GM21360 (cell line): ENCODE measurements around the gene STK16.
"Not testable (repeated sequence)": the region's sequence is repeated elsewhere in the genome, so short reads cannot be mapped to it uniquely, and the experiment has no call there.

ENCODE experiments used
- ATAC-seq: cut with Tn5 transposase; IDR thresholded peaks from one replicate; pipeline ENCODE4 v1.9.1; 2021; ENCODE audit warnings: mild to moderate bottlenecking, moderate library complexity; ENCODE audit not compliant: unreplicated experiment

Gene STK16

GRCh38 chr2:219245148-219245898, at the start of gene STK16, which contains the start of gene GLB1L:
Gene STK16, plus strand, starts transcription at chr2:219245479. Its CDS starts 521 bp downstream, at chr2:219246000.
Gene GLB1L, minus strand, starts transcription at chr2:219245444. Its CDS starts 1,871 bp downstream, at chr2:219243573.
- ATAC-seq, result peak; percentile 78

- ATAC-seq, result no peak
These were observed 47.9 kb upstream of the STK16 start for GRCh38 chr2:219197388-219197787.

GRCh38 chr2:219198974-219199373, 46.3 kb upstream of the STK16 start:
- no peak for ATAC-seq

GRCh38 chr2:219199470-219200211, 45.6 kb upstream of the STK16 start:
- no peak for ATAC-seq

GRCh38 chr2:219200502-219201326, 44.6 kb upstream of the STK16 start:
- ATAC-seq, result not testable (repeated sequence)

GRCh38 chr2:219201331-219201730, 43.9 kb upstream of the STK16 start:
- ATAC-seq, result not testable (repeated sequence)

- ATAC-seq, result no peak
These were observed 40.7 kb upstream of the STK16 start for GRCh38 chr2:219204425-219205164.

- ATAC-seq, result no peak
These were observed 40.1 kb upstream of the STK16 start for GRCh38 chr2:219205165-219205538.

- no peak for ATAC-seq
These were observed 39.3 kb upstream of the STK16 start for GRCh38 chr2:219205981-219206327.

- ATAC-seq, result peak; percentile 95
These were observed 38.7 kb upstream of the STK16 start, which contains the start of gene ZFAND2B for GRCh38 chr2:219206328-219207133. Gene ZFAND2B, plus strand, starts transcription at chr2:219206782. Its CDS starts 206 bp downstream, at chr2:219206988.

GRCh38 chr2:219207134-219207883, 38.0 kb upstream of the STK16 start:
- ATAC-seq, result no peak

GRCh38 chr2:219207884-219208740, 37.2 kb upstream of the STK16 start:
- ATAC-seq, result no peak

GRCh38 chr2:219209236-219210195, 35.8 kb upstream of the STK16 start:
- no peak for ATAC-seq

GRCh38 chr2:219210196-219210885, 34.9 kb upstream of the STK16 start:
- ATAC-seq, result no peak

- ATAC-seq, result no peak
These were observed 34.4 kb upstream of the STK16 start for GRCh38 chr2:219210886-219211362.

GRCh38 chr2:219213026-219213415, 32.3 kb upstream of the STK16 start:
- no peak for ATAC-seq
